GM19240 (cell line): ENCODE results near the gene FOXN3.

Experiments
- DNase-seq: peaks from one replicate; pipeline ENCODE4 v3.0.0; 2011; ENCODE audit warnings: low spot score; ENCODE audit not compliant: insufficient read length

FOXN3 gene, protein sequence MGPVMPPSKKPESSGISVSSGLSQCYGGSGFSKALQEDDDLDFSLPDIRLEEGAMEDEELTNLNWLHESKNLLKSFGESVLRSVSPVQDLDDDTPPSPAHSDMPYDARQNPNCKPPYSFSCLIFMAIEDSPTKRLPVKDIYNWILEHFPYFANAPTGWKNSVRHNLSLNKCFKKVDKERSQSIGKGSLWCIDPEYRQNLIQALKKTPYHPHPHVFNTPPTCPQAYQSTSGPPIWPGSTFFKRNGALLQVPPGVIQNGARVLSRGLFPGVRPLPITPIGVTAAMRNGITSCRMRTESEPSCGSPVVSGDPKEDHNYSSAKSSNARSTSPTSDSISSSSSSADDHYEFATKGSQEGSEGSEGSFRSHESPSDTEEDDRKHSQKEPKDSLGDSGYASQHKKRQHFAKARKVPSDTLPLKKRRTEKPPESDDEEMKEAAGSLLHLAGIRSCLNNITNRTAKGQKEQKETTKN

GRCh38 chr14:89417091-89417464 is at the start of gene FOXN3:
TSS of gene FOXN3 (minus strand) at chr14:89417233. CDS start at chr14:89412476, 4,757 bp downstream.
- peak; percentile 81 for DNase-seq

- DNase-seq = no peak
Observed at GRCh38 chr14:89466484-89466883, 49.5 kb upstream of the FOXN3 start.

DNA sequence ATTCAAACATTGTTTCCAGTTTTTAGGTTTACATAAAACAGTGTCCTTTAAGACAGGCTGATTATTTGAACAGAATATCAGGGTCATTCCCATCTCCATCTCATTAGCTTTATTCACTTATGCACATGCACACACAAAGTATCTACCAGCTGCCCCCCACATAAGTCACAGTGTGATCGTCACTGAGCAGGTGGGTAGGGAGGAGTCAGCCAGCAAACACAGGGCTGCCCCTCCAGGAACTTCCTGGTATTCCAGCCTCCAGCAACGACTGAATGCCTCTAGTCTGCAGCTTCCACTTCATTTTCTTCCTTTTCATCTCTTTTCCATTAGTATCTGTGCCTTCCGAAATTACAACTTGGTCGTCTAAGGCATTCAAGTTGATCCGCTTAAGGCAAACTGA is 48.8 kb upstream of the FOXN3 start:
- DNase-seq = no peak

- DNase-seq = no peak
Observed at GRCh38 chr14:89461256-89461655, 44.2 kb upstream of the FOXN3 start.

DNA sequence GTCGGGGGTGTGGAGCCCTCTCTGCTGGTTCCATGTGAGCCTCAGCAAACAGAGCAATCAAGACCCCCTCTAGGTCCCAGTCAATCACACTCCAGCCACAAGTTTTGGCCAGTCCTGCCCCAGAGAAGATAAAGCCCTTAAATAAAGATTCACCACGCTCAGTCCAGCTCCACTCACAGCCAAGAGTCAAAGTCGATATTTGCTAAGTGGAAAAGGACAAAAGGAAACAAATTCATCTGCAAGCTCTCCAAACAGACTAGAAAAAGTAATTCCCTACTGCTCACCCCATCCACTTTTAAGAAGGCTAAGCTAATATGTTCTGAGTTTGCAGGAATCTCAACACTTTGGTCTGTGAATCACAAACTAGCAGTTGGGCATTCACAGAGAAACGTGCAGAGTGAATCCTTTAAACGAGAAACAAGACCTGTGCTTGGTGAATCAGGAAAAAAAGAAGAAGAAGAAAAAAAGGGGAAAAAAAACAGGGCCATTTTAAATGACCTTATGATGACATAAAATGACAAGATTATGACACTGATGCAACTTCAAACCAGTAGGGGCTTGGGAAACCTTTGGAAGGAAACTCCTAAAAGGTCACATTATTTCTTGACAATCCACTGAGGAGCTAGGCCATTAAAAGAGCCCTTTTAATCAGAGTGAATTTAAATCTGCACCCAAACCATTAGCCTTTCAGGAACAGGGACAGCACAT is 41.8 kb upstream of the FOXN3 start:
- no peak for DNase-seq

GRCh38 chr14:89457007-89457406 is 40.0 kb upstream of the FOXN3 start:
- no peak for DNase-seq

GRCh38 chr14:89455412-89455811 is 38.4 kb upstream of the FOXN3 start:
- no peak for DNase-seq

DNA sequence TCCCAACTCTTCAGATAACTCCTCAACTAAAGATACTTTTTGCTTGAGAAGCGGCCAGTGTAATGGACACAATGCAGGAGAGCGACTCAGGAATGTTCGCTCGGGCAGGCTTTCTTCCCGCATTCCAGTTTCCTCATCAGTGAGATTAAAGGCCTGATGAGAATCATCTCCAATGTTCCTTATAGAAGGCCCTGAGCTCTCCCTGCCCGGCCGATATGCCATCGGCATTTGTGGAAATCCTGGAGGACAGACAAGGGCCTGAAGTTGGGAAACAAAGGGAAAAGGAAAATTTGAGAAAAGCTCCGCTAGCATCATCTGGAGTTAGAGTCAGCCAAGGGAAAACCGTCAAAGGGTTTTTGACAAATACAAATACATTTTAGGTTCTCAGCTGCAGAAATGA is 38.0 kb upstream of the FOXN3 start:
- DNase-seq = no peak

DNA sequence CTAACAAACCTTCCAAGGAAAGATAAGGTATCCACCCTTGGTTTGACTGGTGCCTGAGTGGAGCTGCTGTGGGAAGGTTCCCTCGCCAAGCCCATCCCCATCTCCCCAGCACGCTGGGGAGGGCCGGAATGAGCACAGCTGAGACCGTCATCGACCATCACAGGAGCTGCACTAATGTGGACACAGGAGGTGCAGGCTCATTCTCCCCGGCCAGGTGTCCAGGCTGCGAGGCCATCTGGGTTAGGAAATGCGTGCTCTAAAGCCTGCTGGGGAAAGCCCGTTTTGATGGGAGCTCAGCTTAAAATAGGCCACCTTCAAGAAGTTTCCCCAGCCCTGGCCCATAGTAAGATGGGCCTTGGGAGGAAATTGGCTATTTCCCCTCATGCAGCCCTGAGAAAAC is 35.2 kb upstream of the FOXN3 start:
- no peak for DNase-seq

GRCh38 chr14:89451229-89451628 is 34.2 kb upstream of the FOXN3 start:
- DNase-seq = no peak

DNA sequence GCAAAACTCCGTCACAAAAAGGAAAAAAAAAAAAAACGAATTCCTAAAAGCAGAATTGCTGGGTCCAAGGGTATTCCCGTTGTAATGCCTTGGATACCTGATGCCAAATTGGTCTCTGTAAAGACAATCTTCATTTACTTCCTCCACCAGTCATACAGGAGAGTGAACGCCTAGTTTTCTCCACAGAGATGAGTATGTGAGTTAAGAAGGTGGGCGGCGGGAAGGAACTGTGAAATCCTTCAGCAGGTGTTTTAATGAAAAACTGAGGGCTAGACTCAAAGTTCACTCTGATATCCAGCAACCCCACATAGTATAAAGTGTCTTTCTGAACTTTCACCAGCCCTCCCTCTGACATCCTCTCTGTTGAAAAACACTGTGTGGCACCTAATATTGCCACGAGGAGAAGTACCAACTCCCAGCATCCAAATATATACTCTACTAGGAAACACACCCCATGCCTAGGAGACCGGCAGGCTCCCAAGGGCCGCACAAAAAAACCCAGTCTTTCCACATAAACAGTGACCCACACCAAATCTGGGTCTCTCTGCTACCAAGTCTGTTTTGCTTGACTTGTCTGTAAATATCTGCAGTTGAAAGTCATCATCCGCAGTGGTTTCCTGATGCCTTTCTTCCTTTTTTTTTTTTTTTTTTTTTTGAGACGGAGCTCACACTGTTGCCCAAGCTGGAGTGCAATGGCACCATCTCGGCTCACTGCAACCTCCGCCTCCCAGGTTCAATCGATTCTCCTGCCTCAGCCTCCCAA is 30.3 kb upstream of the FOXN3 start:
- no peak for DNase-seq

DNA sequence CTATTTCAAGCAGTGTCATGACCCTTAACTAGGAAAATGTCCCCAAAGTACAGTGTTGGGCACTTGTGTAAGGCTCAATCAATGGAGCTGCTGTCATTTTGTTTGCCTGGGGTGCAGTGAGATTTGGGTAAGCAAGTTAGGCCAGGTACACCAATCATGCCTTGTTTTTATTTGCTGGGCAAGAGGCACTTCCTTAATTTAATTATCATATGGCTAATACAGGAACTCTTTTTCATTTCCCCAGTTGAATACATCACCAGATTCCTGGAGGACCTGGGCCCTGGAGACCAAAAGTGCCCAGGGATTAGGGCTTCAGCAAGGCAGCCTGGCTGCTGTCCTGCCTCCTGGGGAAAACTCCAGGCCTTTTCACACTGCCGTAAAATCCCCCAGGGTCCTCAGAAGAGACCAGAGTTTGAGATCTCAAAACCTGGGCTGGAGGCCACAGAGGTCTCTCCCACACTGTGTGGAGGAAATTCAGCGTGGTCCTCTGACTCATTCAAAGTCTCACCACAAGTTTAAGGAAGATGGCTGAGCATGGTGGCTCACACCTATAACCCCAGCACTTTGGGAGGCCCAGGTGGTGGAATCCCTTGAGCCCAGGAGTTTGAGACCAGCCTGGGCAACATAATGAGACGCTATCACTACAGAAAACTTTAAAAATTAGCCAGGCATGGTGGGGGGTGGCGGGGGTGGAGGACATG is 28.4 kb upstream of the FOXN3 start:
- DNase-seq = no peak

- no peak for DNase-seq
Observed at GRCh38 chr14:89444516-89445125, 27.6 kb upstream of the FOXN3 start.

GRCh38 chr14:89444044-89444443 is 27.0 kb upstream of the FOXN3 start:
- DNase-seq = no peak

- no peak for DNase-seq
Observed at GRCh38 chr14:89443042-89443629, 26.1 kb upstream of the FOXN3 start.

DNA sequence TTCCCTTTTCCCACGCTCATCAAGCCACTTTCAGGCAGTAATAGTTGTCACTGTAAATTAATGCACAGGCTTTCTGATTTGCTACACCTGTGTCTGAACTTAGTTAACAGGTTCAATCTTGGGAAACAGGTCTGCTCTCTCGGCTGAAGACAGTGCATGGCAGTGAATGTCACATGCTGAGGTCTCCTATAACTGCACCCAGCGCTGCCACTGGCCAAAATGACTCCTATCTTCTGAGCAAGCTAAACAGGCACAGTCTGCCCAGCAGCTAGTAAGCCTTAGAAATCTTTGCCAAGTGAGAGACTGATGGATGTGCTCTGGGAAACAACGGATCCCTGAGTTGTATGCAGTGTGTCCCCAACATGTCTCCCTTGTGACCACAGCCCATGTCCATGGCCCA is 25.2 kb upstream of the FOXN3 start:
- no peak for DNase-seq

GRCh38 chr14:89440986-89441909 is 24.2 kb upstream of the FOXN3 start:
- no peak for DNase-seq

DNA sequence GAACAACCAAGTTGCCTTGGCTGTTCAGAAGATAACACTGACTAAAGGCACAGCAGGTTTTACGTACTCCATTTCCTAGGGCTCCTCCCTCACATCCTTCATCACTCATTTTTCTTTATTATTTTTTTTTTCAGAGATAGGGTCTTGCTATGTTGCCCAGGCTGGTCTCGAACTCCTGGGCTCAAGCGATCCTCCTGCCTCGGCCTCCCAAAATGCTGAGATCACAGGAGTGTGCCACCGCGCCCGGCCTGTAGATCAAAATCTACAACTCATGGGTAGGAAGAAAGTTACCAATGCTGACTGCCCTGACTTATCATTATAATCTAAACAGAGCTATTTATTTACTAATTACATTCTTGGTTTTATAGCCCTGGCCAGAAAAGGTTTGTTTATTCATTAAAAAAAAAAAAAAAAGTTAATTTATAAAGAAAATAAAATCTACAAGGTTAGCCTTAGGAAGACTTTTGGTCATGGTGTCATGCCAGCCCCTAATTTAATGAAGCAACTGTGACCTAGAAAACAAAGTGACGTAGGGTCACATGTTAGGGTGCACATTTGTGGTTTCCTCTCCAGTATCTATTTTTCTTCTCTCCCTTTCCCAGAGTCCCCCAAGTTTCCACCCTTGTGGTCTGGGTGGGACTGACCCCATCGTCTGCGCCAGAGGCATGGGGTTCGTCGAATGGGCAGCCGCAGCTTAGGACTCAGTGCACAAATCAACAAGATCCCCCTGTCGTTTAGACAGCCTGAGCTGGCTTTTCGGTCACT is 19.0 kb upstream of the FOXN3 start:
- DNase-seq = no peak

- DNase-seq = no peak
Observed at GRCh38 chr14:89435492-89435891, 18.5 kb upstream of the FOXN3 start.
